GM12872 (cell line): ENCODE measurements around the gene ELK1.

ENCODE experiments used
- CTCF ChIP-seq: IDR thresholded peaks from 3 replicates; pipeline ENCODE4 v1.5.1; 2011; ENCODE audit warnings: low read depth, mild to moderate bottlenecking, low read length, moderate library complexity; ENCODE audit not compliant: insufficient read depth

ELK1 gene

GRCh38 chrX:47605024-47605423 lies 45.3 kb downstream of the ELK1 start:
- TF ChIP-seq CTCF = no peak

- TF ChIP-seq CTCF = no peak
These were observed 53.1 kb downstream of the ELK1 start for GRCh38 chrX:47597222-47597621.

GRCh38 chrX:47596256-47596655 lies 54.1 kb downstream of the ELK1 start:
- TF ChIP-seq CTCF = no peak

- no peak for TF ChIP-seq CTCF
These were observed 54.6 kb downstream of the ELK1 start for GRCh38 chrX:47595716-47596251.

GRCh38 chrX:47593522-47593921 lies 56.8 kb downstream of the ELK1 start:
- TF ChIP-seq CTCF = no peak

GRCh38 chrX:47590984-47591383 lies 59.4 kb downstream of the ELK1 start:
- no peak for TF ChIP-seq CTCF

GRCh38 chrX:47587906-47588735 lies 62.2 kb downstream of the ELK1 start:
- no peak for TF ChIP-seq CTCF
